ENCODE measurements around the gene PAPPA2.
"Not testable (repeated sequence)": the region's sequence is repeated elsewhere in the genome, so short reads cannot be mapped to it uniquely, and the experiment has no call there.

The PAPPA2 gene

DNA sequence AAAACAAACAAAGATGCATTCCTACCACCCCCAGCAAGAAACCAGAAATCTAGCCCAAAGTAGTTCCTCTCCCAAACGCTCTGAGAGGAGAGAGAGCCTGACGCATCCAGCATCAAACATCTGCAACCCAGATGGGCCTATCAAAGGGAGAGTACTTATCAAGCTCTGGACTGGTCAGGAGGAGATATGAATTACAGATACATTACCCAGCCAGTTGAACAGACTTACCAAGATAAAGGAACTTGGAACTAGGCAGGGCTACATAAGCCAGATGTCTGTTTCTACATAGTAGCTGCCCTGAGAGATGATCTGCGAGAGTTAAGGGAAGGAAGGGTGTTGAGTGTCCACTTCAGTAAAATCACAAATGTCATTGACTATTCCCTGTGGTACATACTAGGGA is 138.4 kb downstream of the PAPPA2 start:
- no peak overlapping the region for H3K9ac ChIP-seq (ENCODE audit: low read length)

DNA sequence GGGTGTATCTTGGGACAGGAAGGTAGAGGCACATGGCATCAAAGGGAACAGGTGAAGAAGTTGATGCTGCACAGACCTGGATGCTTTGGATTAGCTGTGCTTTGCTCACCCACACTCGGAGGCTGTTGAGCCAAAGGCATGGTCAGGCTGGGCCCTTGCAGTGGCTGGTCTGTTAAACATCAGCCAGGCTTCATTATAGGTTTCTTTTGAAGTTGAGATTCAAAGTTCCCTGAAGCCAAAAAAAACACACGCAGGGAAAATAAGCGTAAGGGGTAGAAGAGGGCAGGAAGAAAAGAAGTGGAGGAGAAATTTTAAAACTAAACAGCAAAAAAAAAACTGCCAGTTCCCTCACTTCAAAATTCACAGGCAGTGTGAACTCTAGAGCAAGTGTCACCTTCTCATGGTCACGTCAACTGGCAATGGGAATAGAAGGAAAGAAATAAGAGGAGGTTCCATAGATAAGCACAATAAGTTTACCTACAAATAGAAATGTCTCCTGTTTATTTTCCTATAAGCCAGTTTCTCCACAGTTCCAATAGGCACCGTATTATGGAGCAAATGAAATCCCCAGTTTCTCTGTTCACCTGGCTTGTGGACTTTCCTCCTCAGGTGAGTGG is 139.5 kb downstream of the PAPPA2 start:
- Histone ChIP-seq H3K36me3 (ENCODE audit: control insufficient read depth, insufficient read depth, low read length) (no peaks in the 10 kb centered on the region), H3K27me3 (ENCODE audit: control insufficient read depth, insufficient read depth, low read length) (no peaks in the 10 kb centered on the region), H3K4me1 (ENCODE audit: control insufficient read depth, insufficient read depth, low read length) (no peaks in the 10 kb centered on the region), H3K4me3 (ENCODE audit: low read length) (no peak overlapping the region), H3K27ac (ENCODE audit: low read depth, low read length) (no peak overlapping the region), H3K9ac (ENCODE audit: low read length) (no peak overlapping the region)

More for the DNA sequence above, 138.4 kb downstream of the PAPPA2 start:
- no peak overlapping the region for H3K27ac ChIP-seq (ENCODE audit: low read depth, low read length)
- no peaks in the 10 kb centered on the region for H3K4me1 ChIP-seq (ENCODE audit: control insufficient read depth, insufficient read depth, low read length)
- H3K36me3 ChIP-seq (ENCODE audit: control insufficient read depth, insufficient read depth, low read length), result no peaks in the 10 kb centered on the region
- H3K27me3 ChIP-seq (ENCODE audit: control insufficient read depth, insufficient read depth, low read length), result no peaks in the 10 kb centered on the region
- H3K4me3 ChIP-seq (ENCODE audit: low read length), result no peak overlapping the region

DNA sequence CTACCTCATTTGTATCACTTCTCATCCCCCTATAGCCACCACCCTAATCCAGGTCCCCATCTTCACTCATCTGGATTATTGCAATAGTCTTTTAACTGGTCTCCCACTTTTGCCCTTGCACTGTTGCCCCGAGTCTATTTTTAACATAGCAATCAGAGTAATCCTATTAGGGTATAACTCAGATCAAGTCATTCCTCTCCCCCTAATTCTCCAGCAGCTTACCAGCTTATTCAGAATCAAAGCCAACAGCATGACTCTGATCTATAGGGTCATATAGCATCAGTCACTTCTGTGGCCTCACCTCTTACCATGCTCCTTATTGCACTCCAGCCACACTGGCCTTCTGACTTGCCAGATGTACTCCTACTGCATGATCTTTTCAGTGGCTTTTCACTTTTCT is 140.7 kb downstream of the PAPPA2 start:
- no peak overlapping the region for H3K27ac ChIP-seq (ENCODE audit: low read depth, low read length)
- no peak overlapping the region for H3K9ac ChIP-seq (ENCODE audit: low read length)
- no peaks in the 10 kb centered on the region for H3K4me1 ChIP-seq (ENCODE audit: control insufficient read depth, insufficient read depth, low read length)
- no peak overlapping the region for H3K4me3 ChIP-seq (ENCODE audit: low read length)
- no peaks in the 10 kb centered on the region for H3K36me3 ChIP-seq (ENCODE audit: control insufficient read depth, insufficient read depth, low read length)
- no peaks in the 10 kb centered on the region for H3K27me3 ChIP-seq (ENCODE audit: control insufficient read depth, insufficient read depth, low read length)

DNA sequence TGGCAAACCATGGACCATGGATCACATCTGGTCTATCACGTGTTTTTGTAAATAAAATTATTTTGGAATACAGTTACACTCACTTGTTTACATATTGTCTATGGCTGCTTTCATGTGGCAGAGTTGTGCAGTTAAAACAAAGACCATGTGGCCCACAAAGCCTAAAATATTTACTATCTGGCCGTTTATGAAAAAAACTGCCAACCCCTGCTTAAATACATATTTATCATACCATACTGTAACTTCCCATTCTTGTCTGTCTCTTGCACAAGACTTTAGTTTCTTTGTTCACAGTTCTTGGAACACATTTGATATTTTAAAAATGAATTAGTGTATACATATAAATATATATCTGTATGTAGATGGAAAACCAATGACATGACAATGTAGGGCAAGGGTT is 141.5 kb downstream of the PAPPA2 start:
- Histone ChIP-seq H3K36me3 (ENCODE audit: control insufficient read depth, insufficient read depth, low read length) (no peaks in the 10 kb centered on the region), H3K4me3 (ENCODE audit: low read length) (no peak overlapping the region), H3K27me3 (ENCODE audit: control insufficient read depth, insufficient read depth, low read length) (no peaks in the 10 kb centered on the region), H3K27ac (ENCODE audit: low read depth, low read length) (no peak overlapping the region), H3K4me1 (ENCODE audit: control insufficient read depth, insufficient read depth, low read length) (no peaks in the 10 kb centered on the region), H3K9ac (ENCODE audit: low read length) (no peak overlapping the region)

DNA sequence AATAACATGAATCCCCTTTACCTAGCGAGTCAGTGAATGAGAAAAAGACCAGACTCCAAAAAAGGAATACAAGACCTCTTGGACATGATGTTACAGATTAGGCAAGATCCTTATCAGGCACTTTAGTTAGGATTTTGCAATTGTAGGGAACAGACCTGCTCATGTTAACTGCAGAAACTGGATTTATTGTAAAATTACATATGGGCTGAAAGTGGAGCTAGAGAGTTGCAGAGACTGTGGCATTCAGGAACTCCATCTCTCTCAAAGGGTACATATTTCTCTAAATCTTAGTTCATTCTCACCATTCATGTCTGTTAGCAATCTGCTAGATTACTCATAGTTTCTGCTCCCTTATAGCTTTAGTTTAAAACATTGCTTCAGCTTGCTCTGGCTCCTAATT is 142.2 kb downstream of the PAPPA2 start:
- Histone ChIP-seq H3K4me1 (ENCODE audit: control insufficient read depth, insufficient read depth, low read length) (no peaks in the 10 kb centered on the region), H3K27ac (ENCODE audit: low read depth, low read length) (no peak overlapping the region), H3K9ac (ENCODE audit: low read length) (no peak overlapping the region), H3K4me3 (ENCODE audit: low read length) (no peak overlapping the region), H3K27me3 (ENCODE audit: control insufficient read depth, insufficient read depth, low read length) (no peaks in the 10 kb centered on the region), H3K36me3 (ENCODE audit: control insufficient read depth, insufficient read depth, low read length) (no peaks in the 10 kb centered on the region)

DNA sequence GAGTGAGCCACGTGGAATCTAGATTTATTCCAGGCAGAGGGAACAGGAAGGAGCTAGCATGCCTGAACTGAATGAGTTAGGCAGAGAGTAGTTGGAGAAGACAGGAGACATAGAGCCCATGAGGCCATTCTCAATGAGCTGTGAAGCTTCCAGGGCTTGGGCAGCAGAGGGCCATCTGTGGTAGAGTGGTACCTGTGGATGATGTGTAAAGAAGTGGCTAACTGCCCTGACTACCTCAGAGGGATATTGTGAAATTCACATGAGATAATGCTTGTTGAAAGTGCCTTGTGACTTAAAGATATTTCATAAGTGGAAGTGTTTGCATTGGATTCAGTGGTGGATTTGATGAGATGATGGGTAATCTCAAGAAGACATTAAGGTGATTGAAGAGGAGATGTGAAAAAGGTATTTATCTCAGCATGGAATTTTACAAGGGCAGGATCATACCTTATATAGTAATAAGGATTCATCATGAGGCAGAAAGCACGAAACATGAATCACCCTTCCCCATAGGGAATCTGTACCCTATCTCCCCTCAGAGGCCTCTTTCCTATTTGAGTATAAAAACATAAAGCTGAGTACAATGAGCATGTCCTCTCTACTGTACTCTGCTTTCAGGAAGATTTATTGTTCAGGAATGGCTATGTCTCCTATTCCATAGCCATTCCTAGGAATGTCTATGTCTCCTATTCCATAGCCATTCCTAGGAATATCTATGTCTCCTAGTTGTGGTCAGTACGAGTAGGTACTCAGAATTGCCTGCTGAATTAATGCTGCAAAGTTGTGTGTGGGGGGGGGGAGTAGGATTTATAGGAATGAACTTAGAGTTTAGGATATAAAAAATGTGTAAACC is 146.8 kb downstream of the PAPPA2 start:
- no peaks in the 10 kb centered on the region for H3K4me1 ChIP-seq (ENCODE audit: control insufficient read depth, insufficient read depth, low read length)
- H3K27ac ChIP-seq (ENCODE audit: low read depth, low read length), result no peak overlapping the region
- no peak overlapping the region for H3K9ac ChIP-seq (ENCODE audit: low read length)
- no peaks in the 10 kb centered on the region for H3K36me3 ChIP-seq (ENCODE audit: control insufficient read depth, insufficient read depth, low read length)
- H3K27me3 ChIP-seq (ENCODE audit: control insufficient read depth, insufficient read depth, low read length), result no peaks in the 10 kb centered on the region
- H3K4me3 ChIP-seq (ENCODE audit: low read length), result no peak overlapping the region

DNA sequence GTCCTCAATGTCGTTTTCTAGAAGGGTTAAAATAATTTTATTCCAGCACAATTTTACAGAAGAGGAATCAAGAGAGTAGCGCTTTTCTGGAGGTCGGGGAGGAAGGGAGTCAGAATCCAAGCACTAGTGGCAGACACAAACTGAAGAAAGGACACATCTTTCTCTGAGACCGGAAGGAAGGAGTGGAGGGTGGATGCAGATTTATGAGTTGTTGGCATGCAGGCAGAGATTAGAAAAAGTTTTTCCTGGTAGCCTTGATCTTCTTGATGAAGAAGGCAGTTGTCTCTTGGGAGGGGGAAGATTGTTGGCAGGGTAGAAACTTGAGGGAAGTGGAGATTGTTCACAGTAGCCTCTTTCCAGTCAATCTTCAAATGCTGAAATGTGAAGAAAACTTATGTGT is 149.8 kb downstream of the PAPPA2 start:
- Histone ChIP-seq H3K4me1 (ENCODE audit: control insufficient read depth, insufficient read depth, low read length) (no peaks in the 10 kb centered on the region), H3K27me3 (ENCODE audit: control insufficient read depth, insufficient read depth, low read length) (no peaks in the 10 kb centered on the region), H3K9ac (ENCODE audit: low read length) (no peak overlapping the region), H3K27ac (ENCODE audit: low read depth, low read length) (no peak overlapping the region), H3K36me3 (ENCODE audit: control insufficient read depth, insufficient read depth, low read length) (no peaks in the 10 kb centered on the region), H3K4me3 (ENCODE audit: low read length) (no peak overlapping the region)

DNA sequence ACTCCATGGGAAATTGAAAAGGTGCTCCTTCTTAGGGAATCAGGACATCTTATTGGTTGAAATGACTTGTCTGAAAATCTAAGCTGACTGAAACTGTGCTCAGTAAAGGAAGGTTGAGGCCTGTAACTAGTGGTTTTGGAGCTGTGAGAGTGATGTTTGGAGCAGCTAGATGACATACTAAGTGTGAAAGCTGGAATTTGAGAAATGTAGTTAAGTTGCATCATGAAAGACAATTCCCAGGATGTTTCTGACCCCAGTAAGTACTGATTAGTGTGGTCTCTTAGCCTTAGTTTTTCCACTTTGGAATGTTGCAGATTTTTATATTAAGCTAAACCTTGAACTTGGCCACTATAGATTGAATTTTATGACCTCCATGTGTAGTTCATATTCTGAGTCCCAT is 154.9 kb downstream of the PAPPA2 start:
- no peaks in the 10 kb centered on the region for H3K36me3 ChIP-seq (ENCODE audit: control insufficient read depth, insufficient read depth, low read length)
- H3K9ac ChIP-seq (ENCODE audit: low read length), result no peak overlapping the region
- H3K27me3 ChIP-seq (ENCODE audit: control insufficient read depth, insufficient read depth, low read length), result no peaks in the 10 kb centered on the region
- H3K4me1 ChIP-seq (ENCODE audit: control insufficient read depth, insufficient read depth, low read length), result no peaks in the 10 kb centered on the region
- no peak overlapping the region for H3K27ac ChIP-seq (ENCODE audit: low read depth, low read length)
- H3K4me3 ChIP-seq (ENCODE audit: low read length), result no peak overlapping the region

DNA sequence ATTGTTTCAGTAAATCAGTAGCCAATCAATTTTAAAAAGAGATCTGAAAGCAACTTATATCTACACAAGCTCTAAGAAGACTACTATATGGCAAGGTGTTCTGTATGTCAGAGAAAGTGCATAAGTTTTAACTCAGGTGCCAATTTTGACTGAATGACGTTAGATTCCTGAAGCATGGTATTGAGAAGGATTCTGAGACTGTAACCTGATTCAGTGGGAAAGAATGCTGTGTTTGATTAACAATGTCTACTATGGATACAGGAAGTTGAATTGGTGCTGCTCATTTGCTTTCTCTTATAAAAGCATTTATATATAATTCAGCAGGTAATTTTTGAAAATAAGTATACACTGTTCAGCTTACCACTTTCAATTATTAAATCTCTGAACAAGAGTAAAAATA is 156.3 kb downstream of the PAPPA2 start:
- Histone ChIP-seq H3K9ac (ENCODE audit: low read length) (no peak overlapping the region), H3K4me3 (ENCODE audit: low read length) (no peak overlapping the region), H3K27me3 (ENCODE audit: control insufficient read depth, insufficient read depth, low read length) (no peaks in the 10 kb centered on the region), H3K4me1 (ENCODE audit: control insufficient read depth, insufficient read depth, low read length) (no peaks in the 10 kb centered on the region), H3K36me3 (ENCODE audit: control insufficient read depth, insufficient read depth, low read length) (no peaks in the 10 kb centered on the region), H3K27ac (ENCODE audit: low read depth, low read length) (no peak overlapping the region)

DNA sequence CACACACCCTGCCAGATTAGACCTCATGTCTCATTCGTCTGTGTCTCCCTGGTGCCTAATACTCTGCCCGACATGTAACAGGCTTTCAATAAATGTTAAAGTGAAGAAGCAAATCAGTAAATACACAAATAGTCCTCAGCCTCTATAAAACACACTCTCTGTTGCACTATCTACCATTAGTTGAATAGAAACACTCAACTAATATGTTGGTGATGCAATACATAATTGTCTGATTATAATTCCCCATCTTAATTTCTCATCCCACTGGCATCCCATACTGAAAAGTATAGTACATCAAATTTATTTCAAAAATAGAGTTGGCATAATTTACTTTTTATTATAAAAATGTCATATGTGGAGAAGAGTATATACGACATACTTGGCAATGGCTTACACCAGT is 162.4 kb downstream of the PAPPA2 start:
- Histone ChIP-seq H3K9ac (ENCODE audit: low read length) (no peak overlapping the region), H3K4me1 (ENCODE audit: control insufficient read depth, insufficient read depth, low read length) (no peaks in the 10 kb centered on the region), H3K27ac (ENCODE audit: low read depth, low read length) (no peak overlapping the region), H3K27me3 (ENCODE audit: control insufficient read depth, insufficient read depth, low read length) (no peaks in the 10 kb centered on the region), H3K36me3 (ENCODE audit: control insufficient read depth, insufficient read depth, low read length) (no peaks in the 10 kb centered on the region), H3K4me3 (ENCODE audit: low read length) (no peak overlapping the region)

DNA sequence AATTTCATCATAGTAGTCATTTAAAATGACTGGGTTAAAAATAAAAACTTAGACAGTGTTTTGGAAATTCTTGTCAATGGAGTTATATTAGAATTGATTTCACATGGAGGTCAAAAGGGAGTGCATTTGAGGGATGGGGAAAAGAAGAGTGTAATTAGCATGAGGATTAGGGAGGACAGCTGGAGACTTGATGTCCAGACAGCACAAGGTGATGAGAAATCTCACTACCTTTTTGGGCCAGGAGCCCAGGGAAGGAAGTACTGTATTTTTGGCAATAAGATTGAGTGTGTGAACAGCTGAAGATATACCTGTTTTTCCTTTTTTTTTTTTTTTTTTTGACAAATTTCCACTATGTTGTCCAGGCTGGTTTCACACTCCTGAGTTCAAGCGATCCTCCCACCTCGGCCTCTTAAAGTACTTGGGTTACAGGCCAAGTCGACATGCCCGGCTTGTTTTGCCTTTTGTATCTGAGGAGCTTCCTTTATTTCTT is 163.6 kb downstream of the PAPPA2 start:
- H3K4me3 ChIP-seq (ENCODE audit: low read length), result no peak overlapping the region
- H3K36me3 ChIP-seq (ENCODE audit: control insufficient read depth, insufficient read depth, low read length), result no peaks in the 10 kb centered on the region
- H3K27ac ChIP-seq (ENCODE audit: low read depth, low read length), result no peak overlapping the region
- H3K9ac ChIP-seq (ENCODE audit: low read length), result no peak overlapping the region
- H3K27me3 ChIP-seq (ENCODE audit: control insufficient read depth, insufficient read depth, low read length), result no peaks in the 10 kb centered on the region
- no peaks in the 10 kb centered on the region for H3K4me1 ChIP-seq (ENCODE audit: control insufficient read depth, insufficient read depth, low read length)

DNA sequence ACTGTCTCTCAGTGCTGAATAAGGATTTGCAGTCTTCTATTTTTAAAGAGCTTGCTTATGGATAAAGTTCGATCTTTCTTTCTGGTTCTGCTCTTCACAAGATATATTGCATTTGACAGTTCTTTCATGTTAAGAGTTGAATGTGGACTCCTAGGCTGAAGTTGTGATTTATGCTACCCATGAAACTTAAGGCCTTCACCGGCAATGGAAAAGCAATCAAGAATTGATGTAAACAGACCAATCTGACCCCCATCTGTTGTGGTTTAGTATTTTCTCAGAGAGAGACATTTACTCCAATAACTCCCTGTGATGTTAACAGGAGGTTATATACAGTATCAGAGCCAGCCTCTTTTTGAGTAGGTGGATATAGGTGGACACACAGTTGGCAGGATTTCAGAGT is 165.8 kb downstream of the PAPPA2 start:
- no peaks in the 10 kb centered on the region for H3K4me1 ChIP-seq (ENCODE audit: control insufficient read depth, insufficient read depth, low read length)
- no peaks in the 10 kb centered on the region for H3K36me3 ChIP-seq (ENCODE audit: control insufficient read depth, insufficient read depth, low read length)
- no peak overlapping the region for H3K27ac ChIP-seq (ENCODE audit: low read depth, low read length)
- H3K27me3 ChIP-seq (ENCODE audit: control insufficient read depth, insufficient read depth, low read length), result no peaks in the 10 kb centered on the region
- no peak overlapping the region for H3K9ac ChIP-seq (ENCODE audit: low read length)
- no peak overlapping the region for H3K4me3 ChIP-seq (ENCODE audit: low read length)

DNA sequence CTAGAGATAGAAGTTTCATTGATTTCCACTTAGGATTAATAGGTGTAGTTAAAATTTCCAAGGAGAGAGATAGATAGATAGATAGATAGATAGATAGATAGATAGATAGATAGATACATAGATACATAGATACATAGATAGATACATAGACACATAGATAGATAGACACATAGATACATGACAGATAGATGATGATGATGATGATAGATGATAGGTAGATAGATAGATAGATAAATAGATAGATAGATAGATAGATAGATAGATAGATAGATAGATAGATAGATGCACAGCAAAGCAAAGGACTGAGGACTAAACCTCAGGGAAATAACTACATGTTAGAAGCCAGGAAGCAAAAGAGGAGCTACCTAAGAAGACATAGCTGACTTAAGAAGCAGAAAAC is 171.8 kb downstream of the PAPPA2 start:
- not testable (repeated sequence) for H3K4me3 ChIP-seq (ENCODE audit: low read length); H3K27me3 ChIP-seq (ENCODE audit: control insufficient read depth, insufficient read depth, low read length); H3K9ac ChIP-seq (ENCODE audit: low read length); H3K27ac ChIP-seq (ENCODE audit: low read depth, low read length); H3K36me3 ChIP-seq (ENCODE audit: control insufficient read depth, insufficient read depth, low read length); H3K4me1 ChIP-seq (ENCODE audit: control insufficient read depth, insufficient read depth, low read length)
